Esophagus squamous epithelium (tissue), 4 donors: ENCODE measurements around the gene TAS2R43.

ENCODE experiments used
- CTCF ChIP-seq, 6 experiments: fragments of 450-650 bp in 4 of 6; fragments of 200-600 bp in 2 of 6; sonication (generic) in 2 of 6; IDR thresholded peaks; one replicate each; pipeline ENCODE4 v1.5.1; 2016 to 2019; ENCODE audit warnings: antibody characterized with exemption in 6 of 6, mild to moderate bottlenecking in 4 of 6, moderate library complexity in 4 of 6
- POLR2A ChIP-seq, 4 donors: fragments of 450-650 bp; IDR thresholded peaks; one replicate each; pipeline ENCODE4 v1.6.1; 2017; ENCODE audit warnings: antibody characterized with exemption in 4 of 4, mild to moderate bottlenecking in 4 of 4, moderate library complexity in 3 of 4

- TF ChIP-seq CTCF (IDR thresholded peaks at IDR 0.05), result no peak
- no peak for TF ChIP-seq POLR2A (IDR thresholded peaks at IDR 0.05)
Observed at GRCh38 chr12:11133816-11134215, 41.7 kb upstream of the TAS2R43 start.
